Measurements from ENCODE around the gene MUL1.

MUL1 gene

DNA sequence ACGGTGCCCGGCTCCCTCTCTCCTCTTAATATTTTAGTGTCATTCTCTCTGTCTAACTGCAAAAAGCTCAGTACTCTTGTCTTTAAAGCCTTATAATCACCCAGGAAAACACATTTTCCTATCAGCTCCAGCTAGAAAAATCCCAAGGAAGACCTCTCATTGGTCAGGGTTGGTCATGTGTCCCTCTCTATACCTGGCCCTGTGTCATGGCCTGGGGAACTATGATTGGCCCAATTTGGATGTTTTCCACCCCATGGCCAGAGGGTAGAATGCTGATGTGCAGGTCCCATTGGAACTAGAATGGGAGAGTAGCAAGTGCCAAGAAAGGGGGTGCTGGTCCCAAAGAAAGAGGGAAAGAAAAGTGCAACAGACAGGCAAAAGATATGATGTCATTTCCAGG, 49.2 kb downstream of the MUL1 start:
- DNase-seq (ENCODE audit: low read depth), result no peak
- H3K4me3 ChIP-seq (ENCODE audit: control insufficient read depth, low read depth, low read length), result no peak overlapping the region
- TF ChIP-seq, protein P1, sequence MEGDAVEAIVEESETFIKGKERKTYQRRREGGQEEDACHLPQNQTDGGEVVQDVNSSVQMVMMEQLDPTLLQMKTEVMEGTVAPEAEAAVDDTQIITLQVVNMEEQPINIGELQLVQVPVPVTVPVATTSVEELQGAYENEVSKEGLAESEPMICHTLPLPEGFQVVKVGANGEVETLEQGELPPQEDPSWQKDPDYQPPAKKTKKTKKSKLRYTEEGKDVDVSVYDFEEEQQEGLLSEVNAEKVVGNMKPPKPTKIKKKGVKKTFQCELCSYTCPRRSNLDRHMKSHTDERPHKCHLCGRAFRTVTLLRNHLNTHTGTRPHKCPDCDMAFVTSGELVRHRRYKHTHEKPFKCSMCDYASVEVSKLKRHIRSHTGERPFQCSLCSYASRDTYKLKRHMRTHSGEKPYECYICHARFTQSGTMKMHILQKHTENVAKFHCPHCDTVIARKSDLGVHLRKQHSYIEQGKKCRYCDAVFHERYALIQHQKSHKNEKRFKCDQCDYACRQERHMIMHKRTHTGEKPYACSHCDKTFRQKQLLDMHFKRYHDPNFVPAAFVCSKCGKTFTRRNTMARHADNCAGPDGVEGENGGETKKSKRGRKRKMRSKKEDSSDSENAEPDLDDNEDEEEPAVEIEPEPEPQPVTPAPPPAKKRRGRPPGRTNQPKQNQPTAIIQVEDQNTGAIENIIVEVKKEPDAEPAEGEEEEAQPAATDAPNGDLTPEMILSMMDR (IDR thresholded peaks at IDR 0.05; ENCODE audit: control insufficient read depth, insufficient read depth, low read depth, low read length, missing control alignments), result no peak

DNA sequence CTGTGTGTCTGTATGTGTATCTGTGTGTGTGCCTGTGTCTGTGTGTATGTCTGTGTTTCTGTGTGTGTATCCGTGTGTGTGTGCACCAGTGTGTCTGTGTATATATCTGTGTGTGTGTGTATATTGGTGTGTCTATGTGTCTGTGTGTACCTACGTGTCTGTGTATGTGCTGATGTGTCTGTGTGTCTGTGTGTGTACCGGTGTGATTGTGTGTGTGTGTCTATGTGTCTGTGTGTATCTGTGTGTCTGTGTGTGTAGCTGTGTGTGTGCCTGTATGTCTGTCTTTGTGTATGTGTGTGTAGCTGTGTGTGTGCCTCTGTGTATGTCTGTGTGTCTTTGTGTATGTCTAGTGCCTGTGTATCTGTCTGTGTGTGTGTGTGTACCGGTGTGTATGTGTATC, 53.9 kb downstream of the MUL1 start:
- TF ChIP-seq, protein P1 (IDR thresholded peaks at IDR 0.05; ENCODE audit: control insufficient read depth, insufficient read depth, low read depth, low read length, missing control alignments), result no peak
- no peak for DNase-seq (ENCODE audit: low read depth)
- no peak overlapping the region for H3K4me3 ChIP-seq (ENCODE audit: control insufficient read depth, low read depth, low read length)

DNA sequence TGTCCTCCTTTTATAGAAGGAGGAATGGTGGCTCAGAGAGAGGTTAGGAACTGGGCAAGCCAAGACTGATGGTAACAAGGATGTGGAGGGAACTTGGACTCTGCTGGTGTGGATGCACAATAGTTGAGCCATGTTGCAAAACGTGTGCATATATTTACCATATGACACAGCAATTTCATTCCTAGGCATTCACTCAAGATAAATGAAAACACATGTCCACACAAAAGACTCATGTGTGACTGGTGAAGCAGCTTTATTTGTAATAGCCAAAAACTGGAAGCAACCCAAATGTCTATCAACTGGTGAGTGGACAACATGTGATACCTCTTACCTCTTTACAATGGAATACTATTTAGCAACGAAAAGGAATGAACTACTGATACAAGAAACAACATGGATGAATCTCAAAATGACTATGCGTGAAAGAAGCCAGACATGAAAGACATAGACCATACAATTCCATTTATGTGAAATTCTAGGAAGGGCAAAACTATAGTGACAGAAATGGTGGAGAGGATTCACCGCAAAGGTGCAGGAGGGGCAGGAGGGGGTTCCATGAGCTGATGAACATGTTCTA, 58.1 kb downstream of the MUL1 start:
- no peak overlapping the region for H3K4me3 ChIP-seq (ENCODE audit: control insufficient read depth, low read depth, low read length)
- TF ChIP-seq, protein P1 (IDR thresholded peaks at IDR 0.05; ENCODE audit: control insufficient read depth, insufficient read depth, low read depth, low read length, missing control alignments), result no peak
- DNase-seq (ENCODE audit: low read depth), result no peak
